ENCODE data around the gene ANK3.

Gene ANK3

DNA sequence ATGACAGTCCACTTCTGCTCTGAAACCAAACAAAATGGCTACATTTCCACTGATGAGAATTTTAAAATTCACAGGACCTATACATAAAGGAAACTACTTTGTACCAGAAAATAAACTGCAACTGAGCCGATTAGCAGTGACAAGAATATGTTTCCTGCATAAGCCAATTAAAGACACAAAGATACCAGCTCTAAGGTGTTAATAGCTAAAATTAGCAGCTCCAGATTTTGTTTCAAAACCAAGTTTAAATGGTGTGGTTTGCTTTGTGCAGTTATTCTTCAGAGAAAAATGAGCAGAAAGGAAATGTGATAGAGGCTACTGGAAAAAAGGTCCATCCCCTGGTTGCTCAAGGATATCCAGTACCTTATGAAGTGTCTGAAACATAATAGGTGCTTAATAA is 123.2 kb downstream of the ANK3 start:
- H3K79me2 ChIP-seq (ENCODE audit: control insufficient read depth, insufficient read depth, low read length, poor library complexity): no peaks in the 10 kb centered on the region
- H3K4ac ChIP-seq (ENCODE audit: low read depth, low read length): no peak overlapping the region
- H2BK120ac ChIP-seq (ENCODE audit: insufficient read depth, low read length, poor library complexity): no peak overlapping the region
- H3K4me2 ChIP-seq (ENCODE audit: low read length): no peak overlapping the region
- no peak overlapping the region for H3K27ac ChIP-seq (ENCODE audit: low read depth, low read length)
- no peak overlapping the region for H3K23ac ChIP-seq (ENCODE audit: low read length)
- no peak overlapping the region for H3K9ac ChIP-seq (ENCODE audit: low read length)
- no peak overlapping the region for H4K12ac ChIP-seq (ENCODE audit: low read depth, low read length)
- H3K4me1 ChIP-seq (ENCODE audit: control insufficient read depth in 1 of 2, insufficient read depth in 2 of 2, low read length in 2 of 2): peaks cover 0 to 7% of the 10 kb centered on the region in 2 experiments
- H3K27me3 ChIP-seq (ENCODE audit: insufficient read depth, low read length): no peaks in the 10 kb centered on the region
- WGBS (ENCODE audit: extremely low coverage, insufficient coverage, insufficient read length): no CpG with 5 or more reads among the region's 1 CpG
- H3K36me3 ChIP-seq (ENCODE audit: control insufficient read depth in 1 of 2, insufficient read depth in 2 of 2, low read length in 2 of 2): peaks cover 0 to 3% of the 10 kb centered on the region in 2 experiments
- no peaks in the 10 kb centered on the region for H3K9me3 ChIP-seq (ENCODE audit: insufficient read depth, low read depth, low read length)
- H2AK5ac ChIP-seq (ENCODE audit: low read length): no peak overlapping the region
- H3K79me1 ChIP-seq (ENCODE audit: low read length): no peaks in the 10 kb centered on the region
- H4K91ac ChIP-seq (ENCODE audit: low read depth, low read length): no peak overlapping the region
- H3K18ac ChIP-seq (ENCODE audit: low read length): no peak overlapping the region
- no peak overlapping the region for H2AFZ ChIP-seq (ENCODE audit: insufficient read depth, low read length, poor library complexity)
- DNase-seq: no peak
- no peak overlapping the region for H4K8ac ChIP-seq (ENCODE audit: low read depth, low read length)
- no peak overlapping the region for H2BK5ac ChIP-seq (ENCODE audit: low read depth, low read length, poor library complexity)
- no peak overlapping the region for H2BK12ac ChIP-seq (ENCODE audit: low read length)
- no peak overlapping the region for H3K14ac ChIP-seq (ENCODE audit: low read length)
- no peak overlapping the region for H3K4me3 ChIP-seq (ENCODE audit: low read depth, low read length)

DNA sequence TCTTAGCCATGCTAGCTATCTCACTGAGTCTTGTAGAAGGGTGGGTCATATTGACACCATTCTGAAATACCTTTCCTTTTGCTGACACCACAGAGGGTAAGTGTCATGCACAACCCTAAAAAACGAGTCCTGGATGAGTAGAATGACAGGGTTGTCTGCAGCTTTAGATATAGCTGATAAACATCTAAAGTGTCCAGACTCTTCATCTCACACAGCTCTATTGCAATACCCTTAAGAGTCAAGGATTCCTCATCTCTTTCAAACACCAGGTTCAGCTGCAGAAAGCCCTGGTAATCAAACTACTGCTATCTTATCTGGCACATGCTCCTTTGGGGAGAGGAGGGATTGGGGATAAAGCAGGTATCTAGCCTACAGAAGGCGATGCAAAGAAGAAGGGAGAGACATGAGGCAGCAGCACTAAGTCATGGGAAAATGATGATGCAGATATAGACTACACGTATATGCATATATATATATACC is 127.0 kb downstream of the ANK3 start:
- Histone ChIP-seq H3K9me3 (ENCODE audit: insufficient read depth, low read depth, low read length) (no peaks in the 10 kb centered on the region), H3K4me1 (ENCODE audit: control insufficient read depth in 1 of 2, insufficient read depth in 2 of 2, low read length in 2 of 2) (peaks cover 0 to 7% of the 10 kb centered on the region in 2 experiments), H3K36me3 (ENCODE audit: control insufficient read depth in 1 of 2, insufficient read depth in 2 of 2, low read length in 2 of 2) (peaks cover 0 to 3% of the 10 kb centered on the region in 2 experiments), H3K4ac (ENCODE audit: low read depth, low read length) (no peak overlapping the region), H3K4me3 (ENCODE audit: low read depth, low read length) (no peak overlapping the region), H4K12ac (ENCODE audit: low read depth, low read length) (no peak overlapping the region), H2AK5ac (ENCODE audit: low read length) (no peak overlapping the region), H3K27ac (ENCODE audit: low read depth, low read length) (no peak overlapping the region), H2BK120ac (ENCODE audit: insufficient read depth, low read length, poor library complexity) (no peak overlapping the region), H2AFZ (ENCODE audit: insufficient read depth, low read length, poor library complexity) (no peak overlapping the region), H3K14ac (ENCODE audit: low read length) (no peak overlapping the region), H2BK5ac (ENCODE audit: low read depth, low read length, poor library complexity) (no peak overlapping the region), H3K79me1 (ENCODE audit: low read length) (no peaks in the 10 kb centered on the region), H2BK12ac (ENCODE audit: low read length) (no peak overlapping the region), H3K4me2 (ENCODE audit: low read length) (no peak overlapping the region), H3K79me2 (ENCODE audit: control insufficient read depth, insufficient read depth, low read length, poor library complexity) (no peaks in the 10 kb centered on the region), H4K8ac (ENCODE audit: low read depth, low read length) (no peak overlapping the region), H3K9ac (ENCODE audit: low read length) (no peak overlapping the region), H3K18ac (ENCODE audit: low read length) (no peak overlapping the region), H4K91ac (ENCODE audit: low read depth, low read length) (no peak overlapping the region), H3K27me3 (ENCODE audit: insufficient read depth, low read length) (no peaks in the 10 kb centered on the region), H3K23ac (ENCODE audit: low read length) (no peak overlapping the region)
- DNase-seq: no peak
- WGBS (ENCODE audit: extremely low coverage, insufficient coverage, insufficient read length): no CpG with 5 or more reads among the region's 3 CpGs

DNA sequence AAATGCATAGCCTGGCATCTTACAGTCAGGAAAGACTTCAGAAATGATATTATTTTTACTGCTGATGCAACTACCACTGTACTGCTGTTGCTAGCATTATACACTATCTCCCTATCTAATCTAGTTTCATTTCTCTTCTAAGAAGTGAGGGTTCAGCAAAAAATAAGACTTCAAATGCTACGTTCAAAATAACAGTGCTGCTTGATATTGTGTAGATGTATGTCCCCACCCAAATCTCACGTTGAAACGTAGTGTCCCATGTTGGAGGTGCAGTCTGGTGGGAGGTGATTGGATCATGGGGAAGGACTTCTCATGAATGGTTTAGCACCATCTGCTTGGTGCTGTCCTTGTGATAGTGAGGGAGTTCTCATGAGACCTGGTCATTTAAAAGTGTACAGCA is 129.4 kb downstream of the ANK3 start:
- no peak overlapping the region for H3K18ac ChIP-seq (ENCODE audit: low read length)
- H2AFZ ChIP-seq (ENCODE audit: insufficient read depth, low read length, poor library complexity): no peak overlapping the region
- H3K23ac ChIP-seq (ENCODE audit: low read length): no peak overlapping the region
- H4K8ac ChIP-seq (ENCODE audit: low read depth, low read length): no peak overlapping the region
- no CpG with 5 or more reads among the region's 3 CpGs for WGBS (ENCODE audit: extremely low coverage, insufficient coverage, insufficient read length)
- peaks cover 0 to 3% of the 10 kb centered on the region in 2 experiments for H3K36me3 ChIP-seq (ENCODE audit: control insufficient read depth in 1 of 2, insufficient read depth in 2 of 2, low read length in 2 of 2)
- no peak overlapping the region for H2BK12ac ChIP-seq (ENCODE audit: low read length)
- no peak overlapping the region for H3K14ac ChIP-seq (ENCODE audit: low read length)
- H3K79me1 ChIP-seq (ENCODE audit: low read length): no peaks in the 10 kb centered on the region
- no peak overlapping the region for H3K4me3 ChIP-seq (ENCODE audit: low read depth, low read length)
- H3K4me1 ChIP-seq (ENCODE audit: control insufficient read depth in 1 of 2, insufficient read depth in 2 of 2, low read length in 2 of 2): peaks cover 0 to 7% of the 10 kb centered on the region in 2 experiments
- H3K27ac ChIP-seq (ENCODE audit: low read depth, low read length): no peak overlapping the region
- H3K9ac ChIP-seq (ENCODE audit: low read length): no peak overlapping the region
- H2BK5ac ChIP-seq (ENCODE audit: low read depth, low read length, poor library complexity): no peak overlapping the region
- H2AK5ac ChIP-seq (ENCODE audit: low read length): no peak overlapping the region
- H3K9me3 ChIP-seq (ENCODE audit: insufficient read depth, low read depth, low read length): no peaks in the 10 kb centered on the region
- H3K79me2 ChIP-seq (ENCODE audit: control insufficient read depth, insufficient read depth, low read length, poor library complexity): no peaks in the 10 kb centered on the region
- no peaks in the 10 kb centered on the region for H3K27me3 ChIP-seq (ENCODE audit: insufficient read depth, low read length)
- H4K91ac ChIP-seq (ENCODE audit: low read depth, low read length): no peak overlapping the region
- H3K4ac ChIP-seq (ENCODE audit: low read depth, low read length): no peak overlapping the region
- no peak overlapping the region for H4K12ac ChIP-seq (ENCODE audit: low read depth, low read length)
- no peak for DNase-seq
- H3K4me2 ChIP-seq (ENCODE audit: low read length): no peak overlapping the region
- H2BK120ac ChIP-seq (ENCODE audit: insufficient read depth, low read length, poor library complexity): no peak overlapping the region

DNA sequence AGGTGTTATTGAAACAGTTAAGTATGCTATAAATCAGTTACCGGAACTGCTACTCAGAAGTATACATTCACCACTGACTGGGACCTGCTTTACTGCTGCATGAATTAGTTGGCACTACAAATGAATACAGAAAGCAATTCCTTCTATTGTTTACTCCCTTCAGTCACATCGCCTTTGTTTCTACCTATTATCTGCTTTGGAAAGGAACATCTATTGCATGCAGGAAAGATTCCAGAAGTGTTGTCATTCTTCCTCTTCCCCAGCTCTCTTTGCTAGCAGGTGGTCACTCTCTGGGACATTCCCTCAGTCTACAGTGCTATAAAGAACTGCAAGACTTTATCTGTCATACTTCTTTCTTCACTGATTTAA is 131.3 kb downstream of the ANK3 start:
- no CpG with 5 or more reads among the region's 2 CpGs for WGBS (ENCODE audit: extremely low coverage, insufficient coverage, insufficient read length)
- no peak overlapping the region for H3K4me3 ChIP-seq (ENCODE audit: low read depth, low read length)
- no peak overlapping the region for H3K27ac ChIP-seq (ENCODE audit: low read depth, low read length)
- H3K4me1 ChIP-seq (ENCODE audit: control insufficient read depth in 1 of 2, insufficient read depth in 2 of 2, low read length in 2 of 2): peaks cover 0 to 5% of the 10 kb centered on the region in 2 experiments
- no peak overlapping the region for H3K4ac ChIP-seq (ENCODE audit: low read depth, low read length)
- no peak overlapping the region for H3K4me2 ChIP-seq (ENCODE audit: low read length)
- no peak overlapping the region for H2BK120ac ChIP-seq (ENCODE audit: insufficient read depth, low read length, poor library complexity)
- H3K9ac ChIP-seq (ENCODE audit: low read length): no peak overlapping the region
- no peak overlapping the region for H3K23ac ChIP-seq (ENCODE audit: low read length)
- no peak for DNase-seq
- no peak overlapping the region for H2AFZ ChIP-seq (ENCODE audit: insufficient read depth, low read length, poor library complexity)
- H4K91ac ChIP-seq (ENCODE audit: low read depth, low read length): no peak overlapping the region
- no peak overlapping the region for H4K8ac ChIP-seq (ENCODE audit: low read depth, low read length)
- no peak overlapping the region for H3K18ac ChIP-seq (ENCODE audit: low read length)
- H3K36me3 ChIP-seq (ENCODE audit: control insufficient read depth in 1 of 2, insufficient read depth in 2 of 2, low read length in 2 of 2): no peaks in the 10 kb centered on the region
- H2BK5ac ChIP-seq (ENCODE audit: low read depth, low read length, poor library complexity): no peak overlapping the region
- H4K12ac ChIP-seq (ENCODE audit: low read depth, low read length): no peak overlapping the region
- H3K27me3 ChIP-seq (ENCODE audit: insufficient read depth, low read length): no peaks in the 10 kb centered on the region
- H3K79me2 ChIP-seq (ENCODE audit: control insufficient read depth, insufficient read depth, low read length, poor library complexity): no peaks in the 10 kb centered on the region
- no peak overlapping the region for H3K14ac ChIP-seq (ENCODE audit: low read length)
- H3K9me3 ChIP-seq (ENCODE audit: insufficient read depth, low read depth, low read length): no peaks in the 10 kb centered on the region
- H2BK12ac ChIP-seq (ENCODE audit: low read length): no peak overlapping the region
- no peak overlapping the region for H2AK5ac ChIP-seq (ENCODE audit: low read length)
- no peaks in the 10 kb centered on the region for H3K79me1 ChIP-seq (ENCODE audit: low read length)

Data from trophoblast cell (in vitro differentiated cells and primary cell).